Hematopoietic multipotent progenitor cell treated with erythropoietin and hydrocortisone succinate and interleukin-3 and kit ligand, for 17 days (in vitro differentiated cells): ENCODE data around the gene INHBA.

Source experiments
- DNase-seq: peaks from one replicate; pipeline ENCODE4 v3.0.0-alpha.2; 2015; ENCODE audit warnings: low spot score

Gene INHBA

GRCh38 chr7:41688906-41689305 lies 14.0 kb downstream of the INHBA start:
- DNase-seq = no peak

- DNase-seq = no peak
Measured at GRCh38 chr7:41688012-41688625, 14.8 kb downstream of the INHBA start.

GRCh38 chr7:41685684-41686083 lies 17.2 kb downstream of the INHBA start:
- no peak for DNase-seq

GRCh38 chr7:41682422-41682821 lies 20.5 kb downstream of the INHBA start:
- no peak for DNase-seq

GRCh38 chr7:41679566-41679965 lies 23.3 kb downstream of the INHBA start:
- DNase-seq = no peak

- DNase-seq = no peak
Measured at GRCh38 chr7:41674505-41675023, 28.3 kb downstream of the INHBA start.

GRCh38 chr7:41661596-41661995 lies 41.3 kb downstream of the INHBA start:
- no peak for DNase-seq

- no peak for DNase-seq
Measured at GRCh38 chr7:41659539-41659938, 43.4 kb downstream of the INHBA start.

GRCh38 chr7:41656366-41656765 lies 46.5 kb downstream of the INHBA start:
- DNase-seq = no peak

- no peak for DNase-seq
Measured at GRCh38 chr7:41655426-41655825, 47.5 kb downstream of the INHBA start.

GRCh38 chr7:41652267-41652666 lies 50.6 kb downstream of the INHBA start:
- no peak for DNase-seq

- DNase-seq = no peak
Measured at GRCh38 chr7:41648501-41648900, 54.4 kb downstream of the INHBA start.

- DNase-seq = no peak
Measured at GRCh38 chr7:41643616-41644015, 59.3 kb downstream of the INHBA start.

GRCh38 chr7:41641665-41642014 lies 61.2 kb downstream of the INHBA start:
- no peak for DNase-seq

- no peak for DNase-seq
Measured at GRCh38 chr7:41641011-41641664, 61.8 kb downstream of the INHBA start.

GRCh38 chr7:41640487-41640886 lies 62.4 kb downstream of the INHBA start:
- DNase-seq = no peak

- no peak for DNase-seq
Measured at GRCh38 chr7:41637049-41637448, 65.8 kb downstream of the INHBA start.
